ENCODE measurements around the gene IRS4. TPM values are rescaled to one million over a fixed set of nuclear protein-coding genes. Genes with fewer than 3 reads are reported as not detected.

IRS4 gene
- total RNA-seq = under 1 TPM in 1 of 7 donors, not detected in 6; 0.33 TPM
- not detected for polyA plus RNA-seq
- long read RNA-seq, donor 1 = 0 reads
- long read RNA-seq, donor 2 = 0 reads

- Histone ChIP-seq H3K4me3 (peak within 1 kb of the TSS in 6 of 8 donors; percentile 2 to 58 (median 18)), H3K4me1 (peaks cover 0 to 9% (median 0%) of the 10 kb centered on the region in 6 donors), H3K36me3 (no peaks in the 10 kb centered on the region), H3K27me3 (replicated peaks in 1 of 7) (peaks cover 2 to 86% (median 52%) of the 10 kb centered on the region in 7 donors), H3K27ac (no peak within 1 kb of the TSS), H3K9me3 (peaks cover 0 to 5% (median 0%) of the 10 kb centered on the region in 8 donors)
- TF ChIP-seq POLR2A (IDR thresholded peaks at IDR 0.05) (no peak), POLR2AphosphoS5 (IDR thresholded peaks at IDR 0.05) (no peak), CTCF (IDR thresholded peaks at IDR 0.05 in 8 of 11, conservative IDR thresholded peaks at IDR 0.05 in 3 of 11) (no peak)
- intact Hi-C loops (cut with DNase I; ENCODE audit: low total_unique reads) = no loop called here
- 3 to 40% (median 5%) methylated on average over 42 to 62 of the region's 62 CpGs for WGBS, 5 donors
- DNase-seq = no peak
Measured at GRCh38 chrX:108736509-108737479, at the start of gene IRS4. TSS of gene IRS4 (minus strand) at chrX:108736563.

DNA sequence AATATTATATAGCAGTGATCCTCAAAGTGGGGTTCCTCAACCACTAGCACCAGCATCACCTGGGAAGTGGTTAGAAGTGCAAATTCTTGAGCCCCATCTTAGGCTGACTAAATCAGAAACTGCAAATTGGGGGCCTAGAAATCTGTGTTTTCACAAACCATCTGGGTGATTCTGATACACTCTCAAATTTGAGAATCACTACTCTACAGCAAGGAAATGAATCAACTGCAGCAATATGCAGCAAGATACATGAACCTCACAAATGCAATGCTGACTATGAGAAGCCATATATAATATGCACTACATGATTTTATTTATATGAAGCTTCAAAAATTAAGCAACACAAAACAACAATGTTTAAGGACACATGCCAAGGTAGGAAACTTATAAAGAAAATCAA lies 36.2 kb upstream of the IRS4 start:
- H3K27ac ChIP-seq = no peak overlapping the region
- H3K36me3 ChIP-seq = no peaks in the 10 kb centered on the region
- TF ChIP-seq POLR2AphosphoS5 (IDR thresholded peaks at IDR 0.05) (no peak), CTCF (IDR thresholded peaks at IDR 0.05 in 8 of 11, conservative IDR thresholded peaks at IDR 0.05 in 3 of 11) (no peak), POLR2A (IDR thresholded peaks at IDR 0.05) (no peak)
- DNase-seq = no peak
- peaks cover 0 to 14% (median 0%) of the 10 kb centered on the region in 8 donors for H3K9me3 ChIP-seq
- intact Hi-C loops (cut with DNase I; ENCODE audit: low total_unique reads) = no loop called here
- H3K27me3 ChIP-seq (replicated peaks in 1 of 7) = no peaks in the 10 kb centered on the region
- no peak overlapping the region for H3K4me3 ChIP-seq
- H3K4me1 ChIP-seq = no peaks in the 10 kb centered on the region

DNA sequence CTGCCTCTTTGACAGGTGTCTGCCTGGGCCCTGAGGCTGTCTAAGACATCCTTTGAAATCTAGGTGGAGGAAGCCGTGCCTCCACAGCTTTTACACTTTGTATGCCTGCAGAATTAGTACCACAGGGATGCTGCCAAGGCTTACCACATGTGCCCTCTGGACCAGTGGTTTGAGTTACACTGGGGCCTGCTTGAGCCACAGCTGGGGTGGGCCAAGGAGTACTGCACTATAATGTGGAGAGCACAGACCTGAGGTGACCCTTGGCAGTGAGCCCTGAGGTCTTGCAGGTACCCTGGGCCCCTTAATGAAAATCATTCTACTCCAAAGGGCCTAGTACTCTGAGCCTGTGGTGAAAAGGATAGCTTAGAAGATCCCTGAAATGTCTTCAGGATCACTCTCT lies 27.2 kb upstream of the IRS4 start:
- no peak for TF ChIP-seq CTCF (IDR thresholded peaks at IDR 0.05 in 8 of 11, conservative IDR thresholded peaks at IDR 0.05 in 3 of 11)
- TF ChIP-seq POLR2AphosphoS5 (IDR thresholded peaks at IDR 0.05) = no peak
- TF ChIP-seq POLR2A (IDR thresholded peaks at IDR 0.05) = no peak
- H3K36me3 ChIP-seq = no peaks in the 10 kb centered on the region

DNA sequence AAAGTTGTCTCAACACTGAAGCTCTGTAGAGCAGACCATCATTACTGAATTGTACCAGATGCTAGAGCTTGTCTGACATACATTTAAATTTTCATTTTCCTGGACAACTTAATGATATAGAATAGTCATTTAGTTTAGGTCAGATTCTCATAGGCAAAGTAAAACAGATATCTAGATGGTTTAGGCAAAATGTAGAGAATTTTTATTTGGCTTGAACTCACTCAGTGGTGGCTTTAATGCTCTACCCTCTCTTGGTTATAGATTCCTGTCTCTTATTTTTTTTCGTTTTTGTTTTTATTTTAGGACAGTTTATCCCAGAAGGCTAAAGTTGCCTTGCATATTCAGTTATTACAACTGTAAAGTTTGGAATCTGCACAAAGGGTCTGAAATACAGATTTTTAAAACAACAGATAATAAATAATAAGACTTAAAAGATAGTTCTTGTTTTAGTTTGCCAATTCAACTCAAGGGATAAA lies 4.0 kb upstream of the IRS4 start:
- DNase-seq = no peak
- Histone ChIP-seq H3K36me3 (no peaks in the 10 kb centered on the region), H3K4me3 (no peak overlapping the region), H3K9me3 (peaks cover 0 to 5% (median 0%) of the 10 kb centered on the region in 8 donors), H3K27ac (no peak overlapping the region), H3K4me1 (peaks cover 0 to 9% (median 0%) of the 10 kb centered on the region in 6 donors), H3K27me3 (replicated peaks in 1 of 7) (peaks cover 2 to 52% (median 26%) of the 10 kb centered on the region in 7 donors)
- TF ChIP-seq POLR2AphosphoS5 (IDR thresholded peaks at IDR 0.05) (no peak), CTCF (IDR thresholded peaks at IDR 0.05 in 8 of 11, conservative IDR thresholded peaks at IDR 0.05 in 3 of 11) (no peak), POLR2A (IDR thresholded peaks at IDR 0.05) (no peak)
- intact Hi-C loops (cut with DNase I; ENCODE audit: low total_unique reads) = no loop called here
- WGBS, 5 donors = 33 to 67% (median 44%) methylated on average over 1 of the region's 1 CpG

More for the DNA sequence above, 27.2 kb upstream of the IRS4 start:
- no peaks in the 10 kb centered on the region for H3K9me3 ChIP-seq
- H3K4me1 ChIP-seq = no peaks in the 10 kb centered on the region
- no peak overlapping the region for H3K4me3 ChIP-seq
- intact Hi-C loops (cut with DNase I; ENCODE audit: low total_unique reads) = no loop called here
- H3K27ac ChIP-seq = no peak overlapping the region
- 27 to 60% (median 49%) methylated on average over 1 of the region's 1 CpG; no CpG with 5 or more reads in 1 of the 5 donors for WGBS, 5 donors
- peaks cover 0 to 3% (median 0%) of the 10 kb centered on the region in 7 donors for H3K27me3 ChIP-seq (replicated peaks in 1 of 7)
- DNase-seq = no peak

Measured in spleen (tissue), 13 donors.